ENCODE results near the gene TACSTD2.
"Not testable (repeated sequence)": the region's sequence is repeated elsewhere in the genome, so short reads cannot be mapped to it uniquely, and the experiment has no call there.

The TACSTD2 gene, protein sequence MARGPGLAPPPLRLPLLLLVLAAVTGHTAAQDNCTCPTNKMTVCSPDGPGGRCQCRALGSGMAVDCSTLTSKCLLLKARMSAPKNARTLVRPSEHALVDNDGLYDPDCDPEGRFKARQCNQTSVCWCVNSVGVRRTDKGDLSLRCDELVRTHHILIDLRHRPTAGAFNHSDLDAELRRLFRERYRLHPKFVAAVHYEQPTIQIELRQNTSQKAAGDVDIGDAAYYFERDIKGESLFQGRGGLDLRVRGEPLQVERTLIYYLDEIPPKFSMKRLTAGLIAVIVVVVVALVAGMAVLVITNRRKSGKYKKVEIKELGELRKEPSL

GRCh38 chr1:58576727-58577653 lies at the start of gene TACSTD2:
TACSTD2 (minus strand) TSS chr1:58577252; CDS start chr1:58577156, 96 bp downstream.
- no peak for DNase-seq (ENCODE audit: low read depth in 2 of 2)

- no peak for DNase-seq (ENCODE audit: low read depth in 2 of 2)
These were observed 49.2 kb upstream of the TACSTD2 start for GRCh38 chr1:58626293-58626692.

DNA sequence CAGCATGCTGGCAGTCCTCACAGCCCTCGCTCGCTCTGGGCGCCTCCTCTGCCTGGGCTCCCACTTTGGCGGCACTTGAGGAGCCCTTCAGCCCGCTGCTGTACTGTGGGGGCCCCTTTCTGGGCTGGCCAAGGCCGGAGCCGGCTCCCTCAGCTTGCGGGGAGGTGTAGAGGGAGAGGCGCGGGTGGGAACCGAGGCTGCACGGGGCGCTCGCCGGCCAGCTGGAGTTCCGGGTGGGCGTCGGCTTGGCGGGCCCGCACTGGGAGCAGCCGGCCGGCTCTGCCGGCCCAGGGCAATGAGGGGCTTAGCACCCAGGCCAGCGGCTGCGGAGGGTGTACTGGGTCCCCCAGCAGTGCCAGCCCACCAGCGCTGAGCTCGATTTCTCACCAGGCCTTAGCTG lies 46.2 kb upstream of the TACSTD2 start:
- DNase-seq (ENCODE audit: low read depth in 2 of 2), result not testable (repeated sequence)

DNA sequence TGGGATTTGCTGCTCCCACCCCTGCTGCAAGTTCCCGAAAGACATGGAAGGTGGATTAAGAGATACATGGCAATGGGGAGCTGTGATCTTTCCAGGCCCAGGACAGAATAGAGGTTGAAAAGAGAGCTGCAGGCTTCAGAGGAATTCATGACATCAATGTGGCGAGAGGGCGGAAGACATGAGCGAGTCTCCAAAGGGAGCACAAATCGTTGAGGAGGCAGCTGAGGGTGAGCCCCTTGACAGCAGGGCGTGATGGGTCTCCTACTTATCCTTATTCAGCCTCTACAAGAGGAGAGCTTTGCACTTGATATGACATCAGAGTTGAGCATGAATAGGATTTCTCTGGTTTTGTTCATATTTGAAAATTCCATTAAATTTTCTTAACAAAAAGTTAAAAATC lies 45.5 kb upstream of the TACSTD2 start:
- DNase-seq (ENCODE audit: low read depth in 2 of 2), result no peak

DNA sequence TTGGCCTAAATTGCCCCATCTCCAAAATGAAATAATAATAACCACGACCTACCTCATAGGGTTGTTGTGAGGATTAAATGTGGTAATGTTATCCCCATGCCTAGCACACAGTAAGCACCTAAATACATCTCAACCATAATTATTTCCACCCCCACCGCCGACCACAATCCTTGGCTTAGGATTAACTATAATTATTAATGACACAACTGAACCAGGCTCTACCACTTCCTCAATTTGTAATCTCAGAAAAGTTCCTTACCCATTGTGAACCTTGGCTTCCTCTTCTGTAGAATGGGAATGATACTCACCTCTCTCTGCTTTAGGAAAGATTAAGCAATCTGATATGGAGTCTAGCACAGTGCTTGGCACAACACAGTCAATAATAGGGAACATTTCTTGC lies 44.3 kb upstream of the TACSTD2 start:
- no peak for DNase-seq (ENCODE audit: low read depth in 2 of 2)

DNA sequence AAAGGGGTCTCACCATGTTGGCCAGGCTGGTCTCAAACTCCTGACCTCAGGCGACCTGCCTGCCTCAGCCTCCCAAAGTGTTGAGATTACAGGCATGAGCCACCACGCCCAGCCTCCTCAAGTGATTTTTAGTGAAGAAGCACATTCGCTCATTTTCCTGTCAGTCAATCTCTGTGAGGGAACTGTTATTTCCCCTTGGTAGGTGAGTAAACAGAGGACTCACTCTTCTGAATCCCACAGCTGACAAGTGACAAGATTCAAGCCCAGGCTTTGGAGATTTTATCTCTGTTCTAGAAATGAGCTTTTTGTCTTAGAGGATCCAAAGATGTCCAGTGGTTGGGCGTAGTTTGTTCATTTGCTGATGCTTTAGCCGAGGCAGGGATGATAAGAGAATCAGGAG lies 43.9 kb upstream of the TACSTD2 start:
- no peak for DNase-seq (ENCODE audit: low read depth in 2 of 2)

DNA sequence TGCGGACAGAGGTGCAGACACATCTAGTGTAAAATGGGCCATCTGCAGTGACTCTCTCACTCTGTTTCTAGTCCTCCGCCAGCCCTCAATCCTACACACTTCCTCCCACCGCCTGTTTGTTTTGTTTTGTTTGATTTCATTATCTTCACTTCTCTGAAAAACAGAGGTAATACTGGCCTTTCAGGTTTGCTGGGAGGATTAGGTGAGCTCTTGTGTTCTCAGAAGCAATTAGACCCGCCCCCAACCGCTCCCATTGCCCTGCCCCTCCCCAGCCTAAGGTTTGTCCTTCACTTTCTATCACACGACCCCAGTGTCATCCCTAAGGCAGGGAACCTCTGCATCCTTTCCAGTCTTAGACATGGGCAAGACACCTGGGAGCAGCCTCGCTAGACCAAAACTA lies 43.2 kb upstream of the TACSTD2 start:
- no peak for DNase-seq (ENCODE audit: low read depth in 2 of 2)

GRCh38 chr1:58619286-58620054 lies 42.4 kb upstream of the TACSTD2 start:
- no peak for DNase-seq (ENCODE audit: low read depth in 2 of 2)

DNA sequence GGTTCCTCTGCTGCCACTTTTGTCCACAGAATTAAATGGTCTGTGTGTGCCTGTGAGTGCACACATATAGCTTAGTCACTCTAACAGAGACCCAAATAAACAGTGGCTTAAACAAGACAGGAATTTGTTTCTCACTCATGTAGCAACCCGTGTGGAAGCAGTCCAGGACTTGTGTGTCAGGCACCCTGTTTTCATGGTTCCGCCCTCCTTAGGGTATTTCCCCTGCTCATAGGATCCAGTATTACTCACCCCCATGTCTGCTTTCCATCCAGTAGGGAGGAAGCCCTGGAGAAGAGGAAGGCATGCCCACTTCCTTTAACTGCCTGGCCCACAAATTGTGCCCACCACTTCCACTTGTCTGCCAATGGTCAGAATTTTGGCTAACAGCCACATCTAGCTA lies 41.3 kb upstream of the TACSTD2 start:
- no peak for DNase-seq (ENCODE audit: low read depth in 2 of 2)

DNA sequence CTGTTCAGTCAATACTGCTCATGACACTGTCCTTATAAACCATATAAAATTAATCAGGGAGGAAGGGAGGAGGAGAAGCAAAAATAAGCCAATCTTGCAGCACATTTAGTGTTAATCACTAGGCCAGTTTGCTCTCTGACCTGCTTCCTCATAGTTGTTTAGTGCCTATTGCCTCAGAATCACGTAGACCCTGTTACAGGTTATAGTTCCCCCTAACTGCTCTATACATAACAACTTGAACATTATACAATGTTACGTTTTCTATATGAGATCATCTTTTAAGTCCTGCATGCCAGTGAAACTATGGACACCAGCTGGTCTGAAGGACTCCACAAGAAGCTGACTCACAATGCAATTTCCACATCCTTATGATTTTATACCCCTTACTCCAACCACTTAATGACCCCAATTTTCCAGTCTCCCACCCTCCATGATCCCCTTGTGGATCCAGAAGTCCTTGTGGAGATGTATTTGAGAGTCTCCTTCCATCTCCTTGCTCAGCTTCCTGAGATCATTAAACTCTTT lies 34.9 kb upstream of the TACSTD2 start:
- no peak for DNase-seq (ENCODE audit: low read depth in 2 of 2)

DNA sequence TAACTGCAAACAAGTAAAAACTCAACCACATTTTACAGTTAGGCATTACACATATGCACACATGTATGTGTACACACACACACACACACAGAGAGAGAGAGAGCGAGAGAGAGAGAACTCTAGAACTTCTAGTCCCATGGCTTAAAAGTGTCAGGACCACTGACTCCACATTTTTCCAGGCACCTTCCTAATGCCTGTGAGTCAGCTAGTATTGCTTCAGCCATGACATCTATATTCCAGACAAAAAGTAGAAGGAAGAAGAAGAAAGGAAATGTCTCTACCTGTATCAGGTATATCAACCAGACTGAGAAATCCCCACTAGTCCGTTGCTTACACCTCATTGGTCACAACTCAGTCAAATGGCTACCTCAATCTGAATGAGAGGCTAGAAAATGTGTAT lies 31.9 kb upstream of the TACSTD2 start:
- no peak for DNase-seq (ENCODE audit: low read depth in 2 of 2)

- DNase-seq (ENCODE audit: low read depth in 2 of 2), result no peak
These were observed 31.2 kb upstream of the TACSTD2 start for GRCh38 chr1:58608297-58608696.

DNA sequence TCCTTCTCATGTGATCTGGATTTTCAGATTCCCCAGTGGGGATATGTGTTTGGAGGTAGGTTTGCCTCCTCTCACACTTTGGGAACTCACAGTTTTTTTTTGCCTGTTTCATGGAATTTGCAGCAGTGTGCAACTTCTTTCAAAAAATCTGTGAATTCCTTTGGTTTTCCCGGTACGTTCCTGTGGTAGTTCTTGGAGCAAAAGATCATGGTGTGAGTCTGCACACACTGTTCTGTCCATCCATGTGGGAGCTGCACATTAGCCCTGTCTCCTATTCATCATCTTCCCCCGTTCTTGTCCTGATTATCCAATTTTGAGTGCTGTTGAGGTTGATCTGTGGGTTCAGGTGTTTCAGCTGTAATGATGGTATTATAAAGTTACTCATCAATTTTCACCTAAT lies 30.3 kb upstream of the TACSTD2 start:
- no peak for DNase-seq (ENCODE audit: low read depth in 2 of 2)

- DNase-seq (ENCODE audit: low read depth in 2 of 2), result not testable (repeated sequence)
These were observed 24.9 kb upstream of the TACSTD2 start for GRCh38 chr1:58601921-58602320.

DNA sequence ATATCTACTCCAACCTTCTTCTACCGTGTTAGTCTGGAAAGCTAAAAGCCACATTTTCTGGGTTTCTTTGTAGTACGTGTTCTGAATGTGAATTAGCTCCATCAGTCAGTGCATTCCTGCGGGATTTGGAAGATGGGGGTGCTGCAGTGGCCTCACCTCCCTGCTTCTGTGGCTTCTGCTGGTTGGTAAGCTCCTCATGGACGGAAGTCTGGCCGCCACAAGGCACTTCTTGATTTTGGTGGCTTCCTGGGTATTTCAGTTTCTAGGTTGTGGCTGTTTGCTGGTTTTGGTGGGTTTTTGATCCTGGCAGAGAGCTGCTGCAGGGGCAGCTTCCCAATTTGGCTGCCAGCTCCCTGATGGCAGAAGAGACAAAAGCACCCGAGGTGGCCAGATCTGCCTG lies 20.9 kb upstream of the TACSTD2 start:
- no peak for DNase-seq (ENCODE audit: low read depth in 2 of 2)

DNA sequence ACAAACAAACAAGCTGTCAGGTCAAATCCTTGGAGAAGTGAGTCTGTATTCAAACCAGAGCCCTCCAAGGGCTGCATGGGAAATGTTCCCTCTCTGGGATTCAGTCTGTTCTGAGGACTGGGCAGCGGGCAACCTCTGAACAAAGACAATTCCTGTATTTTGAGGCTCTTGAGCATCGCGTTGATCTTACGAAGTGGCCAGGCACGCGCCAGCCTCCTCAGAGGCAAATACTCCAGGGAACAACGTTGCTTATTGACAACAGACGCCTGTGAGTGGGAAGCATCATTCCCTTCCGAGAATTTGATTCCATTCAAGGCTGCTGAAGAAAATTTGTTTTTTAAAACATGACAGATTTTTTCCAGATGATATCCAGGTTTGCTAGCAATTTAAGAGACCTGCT lies 20.0 kb upstream of the TACSTD2 start:
- DNase-seq (ENCODE audit: low read depth in 2 of 2), result no peak

DNA sequence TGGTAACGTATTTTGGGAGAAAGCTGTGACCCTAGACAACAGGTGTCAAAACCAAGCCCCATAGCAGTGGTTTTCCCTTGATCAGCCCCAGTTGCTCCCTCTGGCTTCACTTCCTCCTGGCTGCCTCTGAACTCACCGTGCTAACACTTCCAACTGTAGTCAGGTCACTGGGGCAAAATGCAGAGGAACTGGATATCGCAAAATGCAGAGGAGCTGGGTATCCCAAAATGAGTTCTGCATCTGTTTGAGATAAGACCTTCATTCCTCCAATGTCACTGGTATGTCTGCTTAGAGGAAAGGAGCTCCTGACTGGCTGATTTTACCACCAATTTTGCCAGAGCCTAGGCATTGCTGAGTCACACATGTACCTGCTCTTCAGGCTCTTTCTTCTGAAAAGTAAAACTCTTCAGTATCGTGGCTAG lies 19.6 kb upstream of the TACSTD2 start:
- no peak for DNase-seq (ENCODE audit: low read depth in 2 of 2)

DNA sequence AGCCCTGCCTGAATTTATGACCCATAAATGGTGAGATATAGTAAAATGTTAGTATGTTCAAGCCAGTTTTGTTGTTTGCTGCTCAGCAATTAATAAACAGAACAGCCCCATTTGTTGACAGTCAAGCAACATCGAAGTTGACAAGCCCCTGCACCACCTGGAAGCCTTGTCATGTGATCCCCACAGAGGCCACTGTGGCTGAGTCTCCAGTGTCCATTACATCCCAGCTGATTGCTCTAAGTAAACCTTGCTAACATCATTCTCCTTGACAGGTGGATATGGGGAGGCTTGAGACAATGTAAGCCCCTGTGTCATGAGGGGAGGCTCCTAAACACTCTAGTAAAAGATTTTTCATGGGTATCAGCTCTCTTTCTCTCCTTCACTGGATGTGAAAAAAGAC lies 17.5 kb upstream of the TACSTD2 start:
- no peak for DNase-seq (ENCODE audit: low read depth in 2 of 2)

DNA sequence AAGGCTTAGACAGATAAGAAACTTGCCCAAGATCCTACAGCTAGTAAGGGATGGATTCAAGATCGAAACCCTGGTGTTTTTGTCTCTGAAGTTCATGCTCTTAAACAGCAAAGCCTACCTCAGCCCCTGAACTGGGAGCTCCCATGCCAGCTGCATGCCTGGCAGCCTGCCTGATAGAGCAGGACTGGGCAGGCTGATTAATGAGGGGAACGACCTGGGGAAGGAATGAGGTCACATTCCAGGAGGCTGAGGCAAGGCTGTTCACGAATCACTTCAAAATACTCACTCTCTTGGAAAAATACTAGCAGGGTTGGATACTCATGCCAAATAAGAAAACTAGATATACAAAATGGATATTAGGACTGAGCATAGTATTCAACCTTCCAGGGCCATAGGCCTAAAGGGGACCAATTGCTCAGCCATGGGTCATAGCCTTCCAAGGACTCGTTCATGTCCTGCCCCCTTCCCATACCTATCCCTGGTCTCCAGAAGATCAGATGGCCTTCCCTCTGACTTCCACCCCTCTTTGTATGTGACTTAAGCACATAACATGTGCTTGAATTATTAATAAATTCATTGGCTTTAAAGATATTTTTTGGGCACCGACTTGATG lies 15.6 kb upstream of the TACSTD2 start:
- no peak for DNase-seq (ENCODE audit: low read depth in 2 of 2)

- DNase-seq (ENCODE audit: low read depth in 2 of 2), result no peak
These were observed 14.8 kb upstream of the TACSTD2 start for GRCh38 chr1:58591806-58592205.

DNA sequence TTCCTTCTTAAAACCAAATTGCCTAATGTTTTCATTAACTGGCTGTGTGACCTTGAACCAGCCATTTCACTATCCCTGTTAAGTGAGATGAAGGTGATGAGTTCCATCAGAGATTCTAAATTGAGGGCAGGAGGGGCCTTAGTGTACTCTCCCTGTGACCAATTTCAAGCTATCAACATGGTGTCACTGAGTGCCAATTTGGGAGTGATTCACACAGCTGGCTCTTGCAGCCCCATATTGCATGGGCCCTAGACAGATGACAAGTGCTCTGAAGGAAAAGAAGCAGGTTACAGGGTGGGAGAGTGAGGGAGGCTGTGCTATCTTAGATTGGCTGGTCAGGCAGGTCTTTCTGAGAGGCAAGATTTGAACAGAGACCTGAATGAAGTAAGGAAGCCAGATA lies 13.0 kb upstream of the TACSTD2 start:
- no peak for DNase-seq (ENCODE audit: low read depth in 2 of 2)

GRCh38 chr1:58588396-58588795 lies 11.3 kb upstream of the TACSTD2 start:
- no peak for DNase-seq (ENCODE audit: low read depth in 2 of 2)

Data from stimulated activated CD8-positive, alpha-beta memory T cell treated with anti-CD3 and anti-CD28 coated beads, Interleukin-7, amount 100 ng/mL, for 4 hours (primary cell).